ENCODE data around the gene COX4I2.

COX4I2 gene

DNA sequence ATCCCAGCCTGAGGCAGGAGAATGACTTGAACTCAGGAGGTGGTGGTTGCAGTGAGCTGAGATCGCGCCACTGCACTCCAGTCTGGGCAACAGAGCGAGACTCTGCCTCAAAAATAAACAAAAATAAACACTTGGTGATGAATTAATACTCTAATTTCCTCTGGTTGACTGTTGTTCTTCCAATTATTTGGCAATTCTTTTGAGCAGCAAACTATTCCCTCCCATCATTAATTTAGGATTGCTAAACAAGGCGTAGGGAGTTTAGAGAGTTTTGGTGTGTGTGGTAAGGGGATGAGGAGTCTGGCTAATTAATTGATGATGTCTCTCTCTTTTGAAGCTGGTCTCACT, 35.3 kb upstream of the COX4I2 start:
- H3K27me3 ChIP-seq (ENCODE audit: insufficient read depth, low read length): 0 out of 2 replicates have a peak, but pooled peaks cover 4% of the 10 kb centered on the region
- H3F3A ChIP-seq (ENCODE audit: insufficient read depth, low read length): no peaks in the 10 kb centered on the region
- peaks cover 26% of the 10 kb centered on the region for H3K4me1 ChIP-seq (ENCODE audit: insufficient read depth, low read length, severe bottlenecking)
- no peak overlapping the region for H3K27ac ChIP-seq (ENCODE audit: low read depth, low read length, poor library complexity, severe bottlenecking)
- H3K9me2 ChIP-seq (ENCODE audit: low read depth, low read length): no peaks in the 10 kb centered on the region
- H3K79me2 ChIP-seq (ENCODE audit: insufficient read depth, low read length): no peaks in the 10 kb centered on the region
- no peaks in the 10 kb centered on the region for H4K20me1 ChIP-seq (ENCODE audit: insufficient read depth, low read length)
- H3K4me2 ChIP-seq (ENCODE audit: low read length): no peak overlapping the region
- H3K9me3 ChIP-seq (ENCODE audit: low read length): no peaks in the 10 kb centered on the region
- no peak overlapping the region for H3K9ac ChIP-seq (ENCODE audit: low read length)
- H2AFZ ChIP-seq (ENCODE audit: low read length): no peak overlapping the region
- TF ChIP-seq EZH2 (IDR thresholded peaks at IDR 0.05; ENCODE audit: borderline replicate concordance, low read length): no peak
- TF ChIP-seq, protein P1, sequence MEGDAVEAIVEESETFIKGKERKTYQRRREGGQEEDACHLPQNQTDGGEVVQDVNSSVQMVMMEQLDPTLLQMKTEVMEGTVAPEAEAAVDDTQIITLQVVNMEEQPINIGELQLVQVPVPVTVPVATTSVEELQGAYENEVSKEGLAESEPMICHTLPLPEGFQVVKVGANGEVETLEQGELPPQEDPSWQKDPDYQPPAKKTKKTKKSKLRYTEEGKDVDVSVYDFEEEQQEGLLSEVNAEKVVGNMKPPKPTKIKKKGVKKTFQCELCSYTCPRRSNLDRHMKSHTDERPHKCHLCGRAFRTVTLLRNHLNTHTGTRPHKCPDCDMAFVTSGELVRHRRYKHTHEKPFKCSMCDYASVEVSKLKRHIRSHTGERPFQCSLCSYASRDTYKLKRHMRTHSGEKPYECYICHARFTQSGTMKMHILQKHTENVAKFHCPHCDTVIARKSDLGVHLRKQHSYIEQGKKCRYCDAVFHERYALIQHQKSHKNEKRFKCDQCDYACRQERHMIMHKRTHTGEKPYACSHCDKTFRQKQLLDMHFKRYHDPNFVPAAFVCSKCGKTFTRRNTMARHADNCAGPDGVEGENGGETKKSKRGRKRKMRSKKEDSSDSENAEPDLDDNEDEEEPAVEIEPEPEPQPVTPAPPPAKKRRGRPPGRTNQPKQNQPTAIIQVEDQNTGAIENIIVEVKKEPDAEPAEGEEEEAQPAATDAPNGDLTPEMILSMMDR (IDR thresholded peaks at IDR 0.05; ENCODE audit: low read length): no peak
- no peaks in the 10 kb centered on the region for H3K36me3 ChIP-seq (ENCODE audit: insufficient read depth, low read length)
- H3K4me3 ChIP-seq (ENCODE audit: low read depth, low read length, poor library complexity, severe bottlenecking): no peak overlapping the region

DNA sequence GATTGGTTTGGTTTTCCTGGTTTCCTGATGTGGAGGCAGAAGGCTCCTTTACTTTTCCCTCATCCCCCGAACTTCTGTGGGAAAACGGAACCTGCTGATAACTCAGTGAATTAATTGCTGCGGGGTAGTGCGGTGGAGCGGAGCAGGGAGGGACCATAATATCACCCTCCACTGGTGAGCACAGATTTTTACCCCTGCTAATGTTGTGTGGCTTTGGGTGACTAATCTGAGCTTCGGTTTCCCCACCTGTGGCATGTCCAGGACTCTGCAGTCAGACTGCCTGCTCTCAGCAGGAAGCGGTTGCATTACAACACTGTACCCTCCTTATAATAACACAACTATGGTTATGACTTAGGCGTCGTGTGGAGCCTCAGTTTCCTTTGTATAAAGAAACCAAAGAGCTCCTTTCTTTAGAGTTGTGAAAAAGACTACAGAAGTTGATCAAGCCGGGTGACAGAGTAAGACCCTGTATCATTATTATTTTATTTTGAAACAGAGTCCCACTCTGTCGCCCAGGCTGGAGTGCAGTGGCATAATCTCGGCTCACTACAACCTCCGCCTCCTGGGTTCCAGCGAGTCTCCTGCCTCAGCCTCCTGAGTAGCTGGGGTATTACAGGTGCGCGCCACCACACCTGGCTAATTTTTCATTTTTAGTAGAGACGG, 34.8 kb upstream of the COX4I2 start:
- Histone ChIP-seq H3K4me1 (ENCODE audit: insufficient read depth, low read length, severe bottlenecking) (peaks cover 26% of the 10 kb centered on the region), H3K79me2 (ENCODE audit: insufficient read depth, low read length) (no peaks in the 10 kb centered on the region), H4K20me1 (ENCODE audit: insufficient read depth, low read length) (no peaks in the 10 kb centered on the region), H3K27ac (ENCODE audit: low read depth, low read length, poor library complexity, severe bottlenecking) (no peak overlapping the region), H3K36me3 (ENCODE audit: insufficient read depth, low read length) (no peaks in the 10 kb centered on the region), H3K27me3 (ENCODE audit: insufficient read depth, low read length) (0 out of 2 replicates have a peak, but pooled peaks cover 9% of the 10 kb centered on the region), H3K4me3 (ENCODE audit: low read depth, low read length, poor library complexity, severe bottlenecking) (no peak overlapping the region), H3K4me2 (ENCODE audit: low read length) (no peak overlapping the region), H2AFZ (ENCODE audit: low read length) (no peak overlapping the region), H3F3A (ENCODE audit: insufficient read depth, low read length) (no peaks in the 10 kb centered on the region), H3K9me3 (ENCODE audit: low read length) (no peaks in the 10 kb centered on the region), H3K9me2 (ENCODE audit: low read depth, low read length) (no peaks in the 10 kb centered on the region), H3K9ac (ENCODE audit: low read length) (no peak overlapping the region)
- TF ChIP-seq EZH2 (IDR thresholded peaks at IDR 0.05; ENCODE audit: borderline replicate concordance, low read length): no peak
- TF ChIP-seq, protein P1 (IDR thresholded peaks at IDR 0.05; ENCODE audit: low read length): no peak

DNA sequence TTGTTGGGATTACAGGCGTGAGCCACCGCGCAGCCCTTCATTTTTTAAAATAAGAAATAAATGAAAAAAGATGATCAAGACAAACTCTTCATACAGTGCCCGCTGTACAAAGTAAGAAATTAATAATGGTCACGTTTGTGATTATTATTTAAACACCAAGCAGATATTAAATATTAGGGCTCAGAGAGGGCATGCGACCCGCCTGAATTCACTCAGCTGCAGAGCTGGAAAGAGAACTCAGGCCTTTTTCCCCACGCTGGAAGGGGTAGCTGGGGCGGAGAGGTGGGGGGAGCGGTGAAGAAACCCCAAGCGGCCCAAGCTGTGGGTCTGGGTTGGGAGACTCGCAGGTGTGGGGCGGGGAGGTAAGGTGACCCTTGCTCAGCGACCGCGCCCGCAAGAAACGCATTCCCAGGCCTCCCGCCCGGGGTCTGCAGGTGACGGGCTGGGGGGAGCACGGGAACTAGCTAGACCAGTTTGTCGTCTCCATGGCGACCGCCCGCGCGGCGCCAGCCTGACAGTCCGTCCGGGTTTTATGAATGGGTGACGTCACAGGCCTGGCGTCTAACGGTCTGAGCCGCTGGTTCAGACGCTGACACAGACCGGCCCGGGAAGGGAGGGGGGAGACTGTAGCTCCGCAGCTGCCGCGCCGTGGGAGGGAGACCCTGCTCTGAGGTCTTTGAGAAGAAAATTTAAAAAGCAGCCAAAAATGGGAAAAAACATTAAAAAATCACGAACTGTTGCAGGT, 33.7 kb upstream of the COX4I2 start:
- Histone ChIP-seq H3K9me3 (ENCODE audit: low read length) (no peaks in the 10 kb centered on the region), H3K27ac (ENCODE audit: low read depth, low read length, poor library complexity, severe bottlenecking) (no peak overlapping the region), H3K4me3 (ENCODE audit: low read depth, low read length, poor library complexity, severe bottlenecking) (peak overlapping the region; percentile 68), H3K9ac (ENCODE audit: low read length) (peak overlapping the region; percentile 48; the same call in 1 of the 2 replicates), H3F3A (ENCODE audit: insufficient read depth, low read length) (no peaks in the 10 kb centered on the region), H3K9me2 (ENCODE audit: low read depth, low read length) (no peaks in the 10 kb centered on the region), H3K27me3 (ENCODE audit: insufficient read depth, low read length) (0 out of 2 replicates have a peak, but pooled peaks cover 9% of the 10 kb centered on the region), H3K4me1 (ENCODE audit: insufficient read depth, low read length, severe bottlenecking) (peaks cover 26% of the 10 kb centered on the region), H2AFZ (ENCODE audit: low read length) (no peak overlapping the region), H3K36me3 (ENCODE audit: insufficient read depth, low read length) (no peaks in the 10 kb centered on the region), H4K20me1 (ENCODE audit: insufficient read depth, low read length) (no peaks in the 10 kb centered on the region), H3K79me2 (ENCODE audit: insufficient read depth, low read length) (no peaks in the 10 kb centered on the region), H3K4me2 (ENCODE audit: low read length) (peak overlapping the region; percentile 88)
- no peak for TF ChIP-seq EZH2 (IDR thresholded peaks at IDR 0.05; ENCODE audit: borderline replicate concordance, low read length)
- TF ChIP-seq, protein P1 (IDR thresholded peaks at IDR 0.05; ENCODE audit: low read length): no peak
